Muscle of back (tissue), 11 donors: ENCODE data around the gene RPS6KA5. TPM values are rescaled to one million over a fixed set of nuclear protein-coding genes. Genes with fewer than 3 reads are reported as not detected.
"Not testable (repeated sequence)": the region's sequence is repeated elsewhere in the genome, so short reads cannot be mapped to it uniquely, and the experiment has no call there.

ENCODE experiments used
- DNase-seq, 3 donors: peaks; one replicate each; pipeline versions ENCODE4 v3.0.0 to v3.0.0-alpha.2; 2013
- polyA plus RNA-seq, 10 donors: library from polyadenylated mRNA; unstranded; fragments of 120-200 nt; gene quantifications; one replicate each; pipeline ENCODE4 v1.2.1, GENCODE V29; 2013; ENCODE audit not compliant: insufficient read length in 10 of 10

RPS6KA5 gene
- polyA plus RNA-seq, 10 donors: 5.6 to 9.0 (median 7.4) TPM

GRCh38 chr14:90839024-90839888 is 221.2 kb downstream of the RPS6KA5 start:
- DNase-seq: peak; percentile 65 to 95 (median 87)

- not testable (repeated sequence) for DNase-seq
Observed at GRCh38 chr14:90838531-90838930, 221.9 kb downstream of the RPS6KA5 start.

- no peak for DNase-seq
Observed at GRCh38 chr14:90837355-90837754, 223.1 kb downstream of the RPS6KA5 start.

GRCh38 chr14:90836692-90837063 is 223.8 kb downstream of the RPS6KA5 start:
- no peak for DNase-seq

DNA sequence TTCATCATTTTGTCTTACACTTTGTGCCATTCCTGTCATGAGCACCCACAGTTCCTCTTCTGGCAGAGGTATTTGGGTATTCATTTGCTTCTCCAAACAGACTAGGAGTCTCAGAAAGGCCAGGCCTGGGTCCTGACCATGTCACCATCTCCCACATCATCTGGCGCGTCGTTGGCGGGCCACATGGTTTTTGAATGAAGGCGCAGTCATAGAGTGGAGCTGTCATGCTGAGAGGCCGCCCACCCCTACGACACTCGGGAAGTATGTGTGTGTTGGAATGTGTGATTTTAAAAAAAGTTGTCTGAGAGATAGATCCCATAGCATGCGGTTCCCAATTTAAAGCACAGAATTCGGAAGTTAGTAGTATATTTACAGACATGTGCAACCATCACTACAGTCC is 228.6 kb downstream of the RPS6KA5 start:
- DNase-seq: no peak

DNA sequence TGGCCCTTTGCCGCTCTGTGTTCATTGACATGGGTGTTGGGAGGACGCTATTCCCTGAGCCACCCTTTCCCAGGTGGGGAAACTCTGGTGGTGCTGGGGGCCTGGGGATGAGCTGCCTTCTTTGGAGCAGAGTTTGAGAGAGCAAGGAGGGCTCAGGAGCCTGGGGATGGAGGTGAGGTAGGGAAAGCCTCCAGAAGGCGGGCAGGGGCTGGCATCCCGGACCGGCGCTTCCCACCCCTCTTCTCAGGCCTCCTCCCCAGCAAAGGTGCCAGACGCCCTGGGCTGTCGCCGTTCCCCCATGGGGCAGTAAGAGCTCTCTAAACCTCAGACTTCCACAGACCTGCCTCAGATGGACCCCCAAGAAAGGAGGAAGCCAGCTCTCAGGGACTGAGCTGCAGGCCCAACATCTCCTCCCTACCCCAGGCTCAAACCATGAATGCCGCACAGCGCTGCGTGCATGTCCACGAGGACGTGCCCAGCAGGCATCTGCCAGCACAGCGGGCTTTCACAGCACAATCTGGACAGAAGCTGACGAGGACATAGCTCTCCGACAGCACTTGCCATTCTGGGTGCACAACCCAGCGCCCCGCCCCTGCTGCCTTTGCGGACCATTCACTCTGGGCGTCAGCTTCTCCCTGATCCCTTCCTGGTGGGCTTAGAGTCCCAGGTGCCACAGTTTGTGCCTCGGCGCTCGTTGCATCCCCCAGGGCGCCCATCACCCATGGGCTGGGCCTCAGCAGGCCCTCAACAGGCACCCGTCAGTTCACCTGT is 229.3 kb downstream of the RPS6KA5 start:
- no peak for DNase-seq

- DNase-seq: no peak
Observed at GRCh38 chr14:90829677-90830076, 230.8 kb downstream of the RPS6KA5 start.

DNA sequence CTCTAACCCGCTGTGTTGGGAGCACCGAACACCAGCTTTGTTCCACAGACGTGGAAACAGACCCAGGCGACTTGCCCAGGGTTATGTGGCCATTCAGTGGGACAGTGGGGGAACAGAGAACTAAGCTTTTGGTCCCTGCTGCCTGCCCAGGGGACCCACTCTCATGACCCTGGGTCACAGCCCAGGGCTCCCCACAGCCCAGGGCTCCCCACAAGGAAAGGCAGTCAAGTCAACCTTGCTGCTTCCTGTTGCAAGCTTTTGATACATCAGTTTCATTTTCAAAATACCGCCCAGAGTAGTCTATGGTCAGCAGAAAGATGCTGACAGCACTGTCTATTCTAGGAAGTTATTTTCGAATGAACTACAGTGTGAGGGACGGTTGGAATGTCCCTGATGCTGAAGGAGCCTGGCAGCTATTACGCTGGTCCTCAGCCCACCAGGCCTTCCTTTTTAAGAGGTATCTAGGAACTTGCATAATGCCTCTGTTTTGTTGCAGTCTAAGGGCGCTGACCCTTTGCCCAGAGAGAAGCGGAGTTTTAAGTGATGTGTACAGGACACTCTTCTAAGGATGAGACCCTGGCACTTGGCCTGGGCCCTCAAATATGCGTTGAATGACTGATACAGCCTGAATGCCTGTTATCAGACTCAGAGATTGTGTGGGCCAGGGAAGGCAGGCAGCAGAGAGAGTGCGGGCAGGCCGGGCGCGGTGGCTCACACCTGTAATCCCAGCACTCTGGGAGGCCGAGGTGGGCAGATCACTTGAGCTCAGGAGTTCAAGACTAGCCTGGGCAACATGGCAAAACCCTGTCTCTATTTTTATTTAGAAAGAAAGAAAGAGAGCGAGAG is 231.6 kb downstream of the RPS6KA5 start:
- DNase-seq: peak in 1 of 3 donors; percentile 62

DNA sequence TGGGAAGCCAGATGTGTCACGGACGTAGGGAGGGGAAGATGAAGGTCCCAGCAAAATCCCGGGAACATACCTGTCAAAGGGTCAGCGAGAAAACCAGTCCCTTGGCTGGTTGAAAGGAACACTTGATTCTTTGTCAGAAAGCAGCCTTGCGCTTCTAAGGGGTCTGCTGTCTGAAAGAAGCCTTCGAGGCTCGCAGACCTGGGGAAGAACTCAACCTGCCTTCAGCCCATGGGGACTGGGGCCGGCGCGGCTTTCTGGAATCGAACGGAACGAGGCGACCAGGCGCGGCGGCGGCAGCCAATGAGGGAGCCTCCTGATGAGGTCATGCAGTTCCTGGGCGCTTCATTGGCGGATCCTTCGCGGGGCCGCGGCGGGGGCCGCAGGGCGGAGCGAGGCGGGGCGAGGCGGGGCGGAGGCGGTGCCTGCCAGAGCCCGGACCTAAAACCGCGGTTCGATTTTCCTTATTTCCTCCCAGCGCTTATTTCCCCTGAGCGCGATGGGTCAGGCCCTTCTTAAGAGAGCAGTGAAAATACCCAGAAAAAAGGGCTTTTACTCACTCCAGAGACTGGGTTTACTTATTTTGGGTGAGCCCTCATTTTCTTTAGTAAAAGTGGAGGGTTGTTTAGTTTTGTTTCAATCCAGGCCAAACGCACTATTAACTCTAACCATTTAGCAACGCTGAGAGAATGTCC is 232.4 kb downstream of the RPS6KA5 start:
- DNase-seq: peak; percentile 88 to 98 (median 94)

GRCh38 chr14:90823542-90823941 is 236.9 kb downstream of the RPS6KA5 start:
- DNase-seq: not testable (repeated sequence)

GRCh38 chr14:90820958-90821357 is 239.5 kb downstream of the RPS6KA5 start:
- DNase-seq: no peak

GRCh38 chr14:90819734-90820393 is 240.6 kb downstream of the RPS6KA5 start:
- no peak for DNase-seq

GRCh38 chr14:90818715-90819114 is 241.7 kb downstream of the RPS6KA5 start:
- DNase-seq: no peak

DNA sequence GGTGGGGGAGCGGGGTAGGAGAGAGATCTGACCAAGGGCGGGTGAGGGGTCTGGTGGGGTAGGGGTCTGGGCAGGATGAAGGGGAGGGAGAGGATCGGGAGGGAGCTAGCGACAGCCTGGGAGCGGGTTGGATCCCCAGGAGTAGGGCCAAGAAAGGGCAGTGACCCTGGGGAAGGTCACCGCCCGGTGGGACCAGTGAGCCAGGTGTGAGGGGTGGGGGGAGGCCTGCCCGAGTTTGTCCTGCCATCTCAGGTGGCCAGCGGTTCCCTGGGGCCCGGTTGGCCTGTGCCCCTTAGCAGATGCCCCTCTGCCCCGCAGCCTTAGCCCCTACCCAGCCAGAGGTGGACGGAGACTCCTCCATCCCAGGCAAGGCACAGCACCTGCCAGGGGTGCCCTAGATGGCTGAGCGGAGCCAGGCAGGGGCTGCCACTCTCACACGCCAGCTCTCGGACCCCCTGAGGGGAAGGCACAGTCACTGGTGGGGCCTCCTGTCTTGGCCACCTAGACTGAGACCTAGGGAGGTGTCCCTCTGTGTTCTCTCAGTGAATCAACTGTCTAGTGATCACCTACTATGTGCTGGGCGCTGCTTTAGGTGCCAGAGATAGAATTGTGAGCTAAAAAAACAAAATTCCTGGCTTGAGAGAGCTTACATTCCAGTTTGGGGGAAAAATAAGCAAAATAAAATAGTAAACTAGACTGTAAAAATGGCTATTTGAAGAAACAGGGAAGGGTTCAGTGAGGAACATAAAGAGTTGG is 243.6 kb downstream of the RPS6KA5 start:
- no peak for DNase-seq

GRCh38 chr14:90815822-90816662 is 244.4 kb downstream of the RPS6KA5 start, which contains the start of gene TTC7B:
TTC7B (minus strand) TSS chr14:90816430; CDS start chr14:90816295, 135 bp downstream.
- peak in 2 of 3 donors; percentile 58 to 69 for DNase-seq

- DNase-seq: peak in 1 of 3 donors; percentile 38
Observed at GRCh38 chr14:90815572-90815821, 244.9 kb downstream of the RPS6KA5 start.

DNA sequence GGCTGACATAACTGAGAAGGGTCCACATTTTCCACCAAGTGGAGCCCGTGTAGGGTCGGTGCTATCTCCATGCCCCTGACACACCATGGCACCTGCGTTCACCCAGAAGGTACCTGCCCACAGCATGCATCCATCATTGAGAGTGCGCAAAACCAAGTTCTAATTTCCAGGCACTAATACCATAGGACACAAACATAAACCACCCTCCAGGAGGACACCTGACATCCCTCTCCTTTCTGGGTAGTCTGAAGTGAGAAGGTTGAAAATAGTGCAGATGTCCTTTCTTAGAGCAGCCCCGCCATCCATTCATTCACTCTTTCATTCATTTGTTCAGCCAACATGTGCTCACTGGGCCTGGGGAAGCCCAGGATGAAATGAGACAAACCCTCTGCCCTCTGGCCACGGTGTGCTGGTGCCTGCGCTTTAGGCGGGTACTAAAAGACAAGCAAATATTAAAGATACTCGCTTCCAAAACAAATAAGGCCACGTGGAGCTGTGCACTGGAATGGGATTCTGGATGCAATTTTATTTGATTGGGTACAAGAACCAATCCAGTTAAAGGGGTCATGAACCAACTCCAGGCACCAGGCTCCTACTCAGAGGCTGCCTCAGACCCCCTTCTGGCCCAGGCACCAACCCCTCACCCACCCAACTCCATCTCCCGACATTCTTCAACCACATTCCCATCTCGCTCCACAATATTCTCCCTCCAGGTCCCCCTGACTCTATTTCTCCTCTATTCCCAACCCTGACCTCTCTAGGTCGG is 245.5 kb downstream of the RPS6KA5 start:
- DNase-seq: no peak

DNA sequence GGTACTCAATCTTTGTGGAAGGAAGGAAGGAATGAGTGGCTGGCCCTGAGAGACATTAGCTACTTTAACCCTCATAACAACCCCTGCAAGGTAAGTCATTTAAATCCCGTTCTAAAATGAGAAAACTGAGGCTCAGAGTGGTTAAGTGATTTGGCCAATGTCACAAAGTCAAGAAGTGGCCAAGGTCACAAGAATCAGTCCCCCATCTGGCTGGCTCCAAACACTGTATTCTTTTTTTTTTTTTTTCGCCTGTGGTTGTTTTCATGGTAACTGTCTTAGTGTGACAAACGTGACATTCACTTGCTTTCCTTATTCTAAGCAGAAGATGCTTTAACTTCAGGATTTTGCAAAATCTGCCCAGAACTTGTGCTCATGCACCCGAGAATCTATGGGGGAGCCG is 247.0 kb downstream of the RPS6KA5 start:
- no peak for DNase-seq
